ENCODE data around the gene SIPA1L3. TPM values are rescaled to one million over a fixed set of nuclear protein-coding genes. Genes with fewer than 3 reads are reported as not detected.

SIPA1L3 gene
- polyA plus RNA-seq, 6 donors from 2014 or later: 9.2 to 43.0 (median 19.5) TPM

- H3K27ac Mint-ChIP-seq: peak overlapping the region; percentile 98 to 100 (median 99)
- H3K9me3 Mint-ChIP-seq: no peaks in the 10 kb centered on the region
- H3K36me3 Mint-ChIP-seq: no peaks in the 10 kb centered on the region
- H3K4me1 Mint-ChIP-seq: peaks cover 57 to 75% (median 69%) of the 10 kb centered on the region in 3 donors
- ATAC-seq (ENCODE audit: low read depth in 2 of 2) (no peak), DNase-seq (no peak)
- no peaks in the 10 kb centered on the region for H3K27me3 Mint-ChIP-seq
- H3K4me3 Mint-ChIP-seq: peak overlapping the region; percentile 39 to 89 (median 70)
These were observed 137.5 kb downstream of the SIPA1L3 start for GRCh38 chr19:38044267-38045111.

DNA sequence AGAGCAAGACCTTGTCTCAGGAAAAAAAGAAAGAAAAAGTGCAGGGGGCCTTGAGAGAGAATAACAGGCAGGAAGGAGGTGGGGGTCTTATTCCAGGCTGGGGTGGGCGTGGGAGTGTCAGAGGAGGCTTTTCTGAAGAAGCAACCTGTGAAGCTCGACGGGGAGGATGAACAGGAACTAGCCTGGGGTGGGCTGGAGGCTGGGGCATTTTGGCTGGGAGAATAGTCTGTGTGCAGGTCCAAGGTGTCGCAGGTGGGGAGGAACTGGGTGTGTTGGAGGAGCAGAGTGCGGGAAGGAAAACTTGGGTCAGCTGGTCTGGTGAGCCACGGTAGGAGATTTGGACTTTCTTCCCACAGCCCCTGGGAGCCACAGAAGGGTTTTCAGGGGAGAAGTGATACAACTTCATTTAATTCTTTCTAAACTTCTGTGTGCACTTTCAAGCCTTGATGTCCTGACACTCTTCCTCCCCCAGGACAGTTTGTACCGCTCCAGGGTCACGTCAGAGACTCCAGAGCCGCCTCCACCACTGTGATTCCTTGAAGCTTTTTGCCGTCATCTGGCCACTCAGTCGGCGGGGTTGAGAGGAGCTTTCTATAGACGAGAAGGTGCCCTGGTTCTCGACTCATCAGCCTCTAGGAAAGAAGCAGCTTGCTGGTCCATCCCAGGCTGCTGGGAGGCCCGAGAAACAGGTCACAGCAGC is 138.7 kb downstream of the SIPA1L3 start:
- Mint-ChIP-seq H3K9me3 (no peaks in the 10 kb centered on the region), H3K27me3 (no peaks in the 10 kb centered on the region), H3K4me1 (peaks cover 60 to 83% (median 80%) of the 10 kb centered on the region in 3 donors), H3K4me3 (peak overlapping the region; percentile 39 to 91 (median 76)), H3K27ac (peak overlapping the region; percentile 98 to 100 (median 99)), H3K36me3 (no peaks in the 10 kb centered on the region)
- DNase-seq: no peak
- ATAC-seq (ENCODE audit: low read depth in 2 of 2): no peak

GRCh38 chr19:38046254-38047048 is 139.4 kb downstream of the SIPA1L3 start:
- peak; percentile 87 for DNase-seq
- Mint-ChIP-seq H3K9me3 (no peaks in the 10 kb centered on the region), H3K27ac (peak overlapping the region; percentile 98 to 100 (median 99)), H3K27me3 (no peaks in the 10 kb centered on the region), H3K4me1 (peaks cover 63 to 89% (median 81%) of the 10 kb centered on the region in 3 donors), H3K36me3 (no peaks in the 10 kb centered on the region), H3K4me3 (peak overlapping the region; percentile 39 to 91 (median 82))
- peak; percentile 55 to 58 for ATAC-seq (ENCODE audit: low read depth in 2 of 2)

- H3K27me3 Mint-ChIP-seq: no peaks in the 10 kb centered on the region
- H3K4me1 Mint-ChIP-seq: peaks cover 67 to 95% (median 86%) of the 10 kb centered on the region in 3 donors
- H3K4me3 Mint-ChIP-seq: peak overlapping the region in 7 of 8 donors; percentile 30 to 91 (median 75)
- H3K9me3 Mint-ChIP-seq: no peaks in the 10 kb centered on the region
- H3K27ac Mint-ChIP-seq: peak overlapping the region; percentile 98 to 100 (median 99)
- ATAC-seq (ENCODE audit: low read depth in 2 of 2): peak in 1 of 2 donors; percentile 4
- peak; percentile 64 for DNase-seq
- H3K36me3 Mint-ChIP-seq: no peaks in the 10 kb centered on the region
These were observed 140.0 kb downstream of the SIPA1L3 start for GRCh38 chr19:38047049-38047438.

- Mint-ChIP-seq H3K4me3 (peak overlapping the region; percentile 55 to 91 (median 86)), H3K9me3 (no peaks in the 10 kb centered on the region), H3K27me3 (no peaks in the 10 kb centered on the region), H3K27ac (peak overlapping the region; percentile 98 to 100 (median 99)), H3K36me3 (no peaks in the 10 kb centered on the region), H3K4me1 (peaks cover 69 to 93% (median 87%) of the 10 kb centered on the region in 3 donors)
- ATAC-seq (ENCODE audit: low read depth in 2 of 2) (no peak), DNase-seq (no peak)
These were observed 140.6 kb downstream of the SIPA1L3 start for GRCh38 chr19:38047641-38048040.

GRCh38 chr19:38049105-38049649 is 142.2 kb downstream of the SIPA1L3 start:
- peak overlapping the region; percentile 98 to 100 (median 99) for H3K27ac Mint-ChIP-seq
- H3K27me3 Mint-ChIP-seq: no peaks in the 10 kb centered on the region
- no peaks in the 10 kb centered on the region for H3K9me3 Mint-ChIP-seq
- H3K36me3 Mint-ChIP-seq: no peaks in the 10 kb centered on the region
- H3K4me3 Mint-ChIP-seq: peak overlapping the region; percentile 52 to 91 (median 86)
- peaks cover 65 to 83% (median 79%) of the 10 kb centered on the region in 3 donors for H3K4me1 Mint-ChIP-seq
- ATAC-seq (ENCODE audit: low read depth in 2 of 2) (peak; percentile 59), DNase-seq (peak; percentile 83)

DNA sequence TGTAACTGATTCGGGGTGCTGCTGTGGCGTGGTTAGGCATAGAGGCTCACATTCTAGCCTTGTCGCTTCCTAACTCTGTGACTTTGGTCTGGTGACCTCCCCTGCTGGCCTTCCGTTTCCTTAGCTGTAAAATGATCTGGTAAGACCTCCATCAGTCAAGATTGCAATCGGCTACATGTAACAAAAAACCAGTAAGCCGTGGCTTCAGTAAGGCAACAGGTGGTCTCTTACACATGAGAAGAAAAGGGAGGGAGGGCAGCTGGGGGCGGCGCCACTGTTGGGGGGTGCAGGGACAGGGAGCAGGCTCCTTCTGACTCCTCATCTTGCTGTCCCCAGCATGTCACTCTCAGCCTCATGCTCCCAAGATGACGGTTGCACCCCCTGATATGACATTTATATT is 148.0 kb downstream of the SIPA1L3 start:
- ATAC-seq (ENCODE audit: low read depth in 2 of 2): no peak
- H3K27me3 Mint-ChIP-seq: no peaks in the 10 kb centered on the region
- DNase-seq: no peak
- peak overlapping the region in 2 of 8 donors; percentile 20 to 57 for H3K4me3 Mint-ChIP-seq
- peaks cover 0 to 8% of the 10 kb centered on the region in 2 donors for H3K36me3 Mint-ChIP-seq
- H3K4me1 Mint-ChIP-seq: peaks cover 42 to 69% (median 69%) of the 10 kb centered on the region in 3 donors
- H3K9me3 Mint-ChIP-seq: no peaks in the 10 kb centered on the region
- peak overlapping the region; percentile 51 to 93 (median 86) for H3K27ac Mint-ChIP-seq

DNA sequence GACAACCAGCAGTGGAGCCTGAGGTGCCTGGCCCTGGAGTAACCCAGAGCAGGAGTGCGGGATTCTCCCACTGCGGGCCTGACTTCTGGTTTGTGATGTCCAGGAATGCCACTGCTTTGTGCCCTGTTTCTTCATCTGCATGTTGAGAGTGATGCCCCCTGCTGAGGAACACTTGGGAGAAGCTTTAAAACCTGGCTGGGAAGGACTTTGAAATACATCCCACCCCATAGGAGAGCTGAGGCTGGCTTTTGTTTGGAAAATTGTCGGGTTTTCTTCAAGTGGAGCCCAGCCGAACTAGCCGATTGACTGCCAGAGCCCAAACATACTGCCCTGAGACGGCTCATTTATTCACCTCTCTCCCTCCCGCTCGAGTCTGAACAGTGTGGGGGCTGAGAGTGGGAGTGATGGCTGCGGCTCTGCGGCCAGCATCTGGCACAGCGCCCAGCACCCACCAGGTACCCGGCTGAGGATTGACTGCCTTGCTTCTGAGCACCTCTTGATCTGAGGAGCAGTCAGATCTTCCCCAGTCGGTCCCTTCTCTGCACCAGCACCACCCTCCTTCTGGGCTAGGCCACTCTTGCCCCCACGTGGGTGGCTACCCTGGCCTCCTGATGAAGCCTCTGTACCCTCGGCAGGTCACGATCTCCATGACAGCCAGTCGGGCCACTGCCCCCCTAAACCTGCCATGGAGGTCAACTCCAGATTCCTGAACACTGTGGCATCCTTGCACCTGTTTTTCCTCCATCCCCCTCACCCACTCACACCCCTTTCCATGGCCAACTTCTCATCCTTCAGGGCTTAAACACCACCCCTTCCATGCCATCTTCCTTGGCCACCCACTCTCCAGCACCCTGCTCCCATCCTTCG is 148.9 kb downstream of the SIPA1L3 start:
- no peaks in the 10 kb centered on the region for H3K9me3 Mint-ChIP-seq
- H3K27me3 Mint-ChIP-seq: no peaks in the 10 kb centered on the region
- H3K4me1 Mint-ChIP-seq: peaks cover 43 to 71% (median 67%) of the 10 kb centered on the region in 3 donors
- peak overlapping the region in 4 of 6 donors; percentile 85 to 93 (median 92) for H3K27ac Mint-ChIP-seq
- H3K4me3 Mint-ChIP-seq: peak overlapping the region in 2 of 8 donors; percentile 34 to 64
- ATAC-seq (ENCODE audit: low read depth in 2 of 2) (no peak), DNase-seq (no peak)
- H3K36me3 Mint-ChIP-seq: peaks cover 0 to 8% of the 10 kb centered on the region in 2 donors

DNA sequence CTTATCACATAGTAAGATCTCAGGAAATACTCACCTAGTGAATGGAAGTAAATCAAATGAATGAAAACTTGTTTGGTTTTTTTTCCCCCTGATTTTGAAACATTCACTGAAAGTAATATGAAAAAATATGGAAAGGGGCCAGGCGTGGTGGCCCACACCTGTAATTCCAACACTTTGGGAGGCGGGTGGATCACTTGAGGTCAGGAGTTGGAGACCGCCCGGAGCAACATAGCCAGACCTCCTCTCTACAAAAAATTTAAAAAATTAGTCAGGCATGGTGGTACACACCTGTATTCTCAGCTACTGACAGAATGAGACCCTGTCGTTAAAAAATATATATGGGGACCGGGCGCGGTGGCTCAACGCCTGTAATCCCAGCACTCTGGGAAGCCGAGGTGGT is 149.6 kb downstream of the SIPA1L3 start:
- Mint-ChIP-seq H3K4me3 (peak overlapping the region in 1 of 8 donors; percentile 51), H3K27me3 (no peaks in the 10 kb centered on the region), H3K27ac (peak overlapping the region; percentile 12 to 93 (median 88)), H3K36me3 (peaks cover 0 to 8% of the 10 kb centered on the region in 2 donors), H3K9me3 (no peaks in the 10 kb centered on the region), H3K4me1 (peaks cover 48 to 77% (median 69%) of the 10 kb centered on the region in 3 donors)
- DNase-seq: no peak
- ATAC-seq (ENCODE audit: low read depth in 2 of 2): no peak

- peak overlapping the region in 7 of 8 donors; percentile 23 to 83 (median 58) for H3K4me3 Mint-ChIP-seq
- H3K27me3 Mint-ChIP-seq: no peaks in the 10 kb centered on the region
- no peaks in the 10 kb centered on the region for H3K9me3 Mint-ChIP-seq
- peak overlapping the region; percentile 59 to 97 (median 91) for H3K27ac Mint-ChIP-seq
- peaks cover 44 to 82% (median 74%) of the 10 kb centered on the region in 3 donors for H3K4me1 Mint-ChIP-seq
- H3K36me3 Mint-ChIP-seq: peaks cover 0 to 8% of the 10 kb centered on the region in 2 donors
- DNase-seq: no peak
- no peak for ATAC-seq (ENCODE audit: low read depth in 2 of 2)
These were observed 151.1 kb downstream of the SIPA1L3 start for GRCh38 chr19:38057959-38058690.

GRCh38 chr19:38059897-38060296 is 152.9 kb downstream of the SIPA1L3 start:
- Mint-ChIP-seq H3K27me3 (no peaks in the 10 kb centered on the region), H3K4me1 (peaks cover 37 to 80% (median 79%) of the 10 kb centered on the region in 3 donors), H3K27ac (peak overlapping the region; percentile 59 to 96 (median 77)), H3K36me3 (peaks cover 0 to 8% of the 10 kb centered on the region in 2 donors), H3K9me3 (no peaks in the 10 kb centered on the region), H3K4me3 (peak overlapping the region; percentile 56 to 85 (median 65))
- ATAC-seq (ENCODE audit: low read depth in 2 of 2) (peak; percentile 59 to 70), DNase-seq (no peak)

Measured in naive B cell (primary cell).